ENCODE measurements around the gene CELA3A. TPM values are rescaled to one million over a fixed set of nuclear protein-coding genes. Genes with fewer than 3 reads are reported as not detected.

CELA3A gene
- total and polyA plus RNA-seq, 2 of the 13 experiments (the other 11 are each of a cell fraction or from before 2014, with no cell fraction given): 0.09 TPM; not detected in 1

- TF ChIP-seq THYN1 (CRISPR knock-in tag; IDR thresholded peaks at IDR 0.05; ENCODE audit: borderline replicate concordance, low read depth): no peak
- peak; percentile 13; the same call in 1 of the 2 replicates for TF ChIP-seq ZNF331 (CRISPR knock-in tag; IDR thresholded peaks at IDR 0.05)
- no peak for TF ChIP-seq CCAR2 (optimal IDR thresholded peaks at IDR 0.05; ENCODE audit: low read depth, low read length)
- TF ChIP-seq CBX1 (IDR thresholded peaks at IDR 0.05; ENCODE audit: low read depth): no peak
- TF ChIP-seq ZZZ3 (CRISPR knock-in tag; IDR thresholded peaks at IDR 0.05; ENCODE audit: borderline replicate concordance): no peak
- TF ChIP-seq PHF21A (CRISPR knock-in tag; IDR thresholded peaks at IDR 0.05): no peak; the same call in 1 of the 2 replicates
- TF ChIP-seq PPARG (CRISPR knock-in tag; conservative IDR thresholded peaks at IDR 0.05): no peak
- peak; percentile 94 for TF ChIP-seq E2F1 (CRISPR knock-in tag; IDR thresholded peaks at IDR 0.05)
- TF ChIP-seq ZBTB10 (CRISPR knock-in tag; IDR thresholded peaks at IDR 0.05; ENCODE audit: borderline replicate concordance): no peak; the same call in 1 of the 2 replicates
- TF ChIP-seq HOMEZ (CRISPR knock-in tag; IDR thresholded peaks at IDR 0.05; ENCODE audit: low read depth): no peak
- TF ChIP-seq ZNF512 (CRISPR knock-in tag; IDR thresholded peaks at IDR 0.05): peak; percentile 54; the same call in 1 of the 2 replicates
- no peak for TF ChIP-seq ZNF776 (CRISPR knock-in tag; IDR thresholded peaks at IDR 0.05)
- peak; percentile 75; the same call in 1 of the 2 replicates for TF ChIP-seq SIN3A (IDR thresholded peaks at IDR 0.05; ENCODE audit: borderline replicate concordance, low read depth, low read length)
- TF ChIP-seq ZNF367 (CRISPR knock-in tag; IDR thresholded peaks at IDR 0.05; ENCODE audit: borderline replicate concordance): no peak
These were observed 24.1 kb downstream of the CELA3A start (continued) for GRCh38 chr1:22025368-22026155.
